HL-60 (cell line): ENCODE results near the gene TTC8.

Experiments used
- DNase-seq, 2 experiments: peaks; one replicate each; pipeline ENCODE4 v3.0.0-alpha.2; 2010 to 2020; ENCODE audit warnings: low read depth in 1 of 2, low spot score in 1 of 2
- H3K27ac ChIP-seq: fragments of 250-450 bp; sonication (Bioruptor Pico); replicated peaks from 2 replicates; pipeline ENCODE4 v1.5.1; 2020; ENCODE audit warnings: mild to moderate bottlenecking, moderate library complexity
- H3K27me3 ChIP-seq: fragments of 250-450 bp; sonication (Bioruptor Pico); 2 replicates; pipeline ENCODE4 v1.5.1; 2021; ENCODE audit warnings: mild to moderate bottlenecking, moderate library complexity; ENCODE audit not compliant: insufficient read depth, poor library complexity, severe bottlenecking
- H3K4me3 ChIP-seq: replicated peaks from 2 replicates; pipeline ENCODE4 v1.5.1; 2011; ENCODE audit warnings: mild to moderate bottlenecking, control low read depth, low read length; ENCODE audit not compliant: insufficient read depth
- GABPA ChIP-seq: IDR thresholded peaks from 2 replicates; pipeline ENCODE4 v1.6.1; 2012; ENCODE audit warnings: low read depth
- POLR2AphosphoS5 ChIP-seq: IDR thresholded peaks from 2 replicates; pipeline ENCODE4 v1.6.1; 2012; ENCODE audit warnings: low read depth
- SPI1 ChIP-seq: IDR thresholded peaks from 2 replicates; pipeline ENCODE4 v1.6.1; 2012; ENCODE audit warnings: low read depth, mild to moderate bottlenecking, borderline replicate concordance
- TF ChIP-seq, protein P1 (sequence below): IDR thresholded peaks from 2 replicates; pipeline ENCODE4 v1.6.1; 2012; ENCODE audit warnings: low read depth; ENCODE audit not compliant: insufficient replicate concordance
- TF ChIP-seq, protein P2 (sequence below): IDR thresholded peaks from one replicate; pipeline ENCODE4 v1.5.1; 2011; ENCODE audit warnings: low read length, control low read depth, inconsistent platforms; ENCODE audit not compliant: insufficient read depth

Gene TTC8

DNA sequence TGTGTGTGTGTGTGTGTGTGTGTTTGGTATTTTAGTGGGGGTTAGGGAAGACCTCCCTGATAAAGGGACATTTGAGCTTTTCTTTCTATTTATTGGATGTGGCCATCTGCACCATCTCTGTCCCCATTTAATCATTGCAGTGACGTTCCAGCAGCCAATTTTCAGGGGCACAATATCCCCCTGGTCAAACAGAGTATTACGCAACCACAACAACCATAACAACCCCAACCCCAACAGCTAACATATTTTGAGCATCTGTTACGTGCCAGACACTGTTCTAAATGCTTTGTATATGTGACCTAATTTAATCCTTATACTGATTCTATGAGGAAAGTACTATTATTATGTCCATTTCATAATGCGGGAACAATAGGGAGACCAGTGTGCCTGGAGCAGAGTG, 87.4 kb downstream of the TTC8 start:
- Histone ChIP-seq H3K27ac (no peak overlapping the region), H3K27me3 (no peaks in the 10 kb centered on the region), H3K4me3 (no peak overlapping the region)
- no peak for DNase-seq
- TF ChIP-seq GABPA: no peak
- TF ChIP-seq, protein P1, sequence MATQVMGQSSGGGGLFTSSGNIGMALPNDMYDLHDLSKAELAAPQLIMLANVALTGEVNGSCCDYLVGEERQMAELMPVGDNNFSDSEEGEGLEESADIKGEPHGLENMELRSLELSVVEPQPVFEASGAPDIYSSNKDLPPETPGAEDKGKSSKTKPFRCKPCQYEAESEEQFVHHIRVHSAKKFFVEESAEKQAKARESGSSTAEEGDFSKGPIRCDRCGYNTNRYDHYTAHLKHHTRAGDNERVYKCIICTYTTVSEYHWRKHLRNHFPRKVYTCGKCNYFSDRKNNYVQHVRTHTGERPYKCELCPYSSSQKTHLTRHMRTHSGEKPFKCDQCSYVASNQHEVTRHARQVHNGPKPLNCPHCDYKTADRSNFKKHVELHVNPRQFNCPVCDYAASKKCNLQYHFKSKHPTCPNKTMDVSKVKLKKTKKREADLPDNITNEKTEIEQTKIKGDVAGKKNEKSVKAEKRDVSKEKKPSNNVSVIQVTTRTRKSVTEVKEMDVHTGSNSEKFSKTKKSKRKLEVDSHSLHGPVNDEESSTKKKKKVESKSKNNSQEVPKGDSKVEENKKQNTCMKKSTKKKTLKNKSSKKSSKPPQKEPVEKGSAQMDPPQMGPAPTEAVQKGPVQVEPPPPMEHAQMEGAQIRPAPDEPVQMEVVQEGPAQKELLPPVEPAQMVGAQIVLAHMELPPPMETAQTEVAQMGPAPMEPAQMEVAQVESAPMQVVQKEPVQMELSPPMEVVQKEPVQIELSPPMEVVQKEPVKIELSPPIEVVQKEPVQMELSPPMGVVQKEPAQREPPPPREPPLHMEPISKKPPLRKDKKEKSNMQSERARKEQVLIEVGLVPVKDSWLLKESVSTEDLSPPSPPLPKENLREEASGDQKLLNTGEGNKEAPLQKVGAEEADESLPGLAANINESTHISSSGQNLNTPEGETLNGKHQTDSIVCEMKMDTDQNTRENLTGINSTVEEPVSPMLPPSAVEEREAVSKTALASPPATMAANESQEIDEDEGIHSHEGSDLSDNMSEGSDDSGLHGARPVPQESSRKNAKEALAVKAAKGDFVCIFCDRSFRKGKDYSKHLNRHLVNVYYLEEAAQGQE: no peak
- TF ChIP-seq, protein P2, sequence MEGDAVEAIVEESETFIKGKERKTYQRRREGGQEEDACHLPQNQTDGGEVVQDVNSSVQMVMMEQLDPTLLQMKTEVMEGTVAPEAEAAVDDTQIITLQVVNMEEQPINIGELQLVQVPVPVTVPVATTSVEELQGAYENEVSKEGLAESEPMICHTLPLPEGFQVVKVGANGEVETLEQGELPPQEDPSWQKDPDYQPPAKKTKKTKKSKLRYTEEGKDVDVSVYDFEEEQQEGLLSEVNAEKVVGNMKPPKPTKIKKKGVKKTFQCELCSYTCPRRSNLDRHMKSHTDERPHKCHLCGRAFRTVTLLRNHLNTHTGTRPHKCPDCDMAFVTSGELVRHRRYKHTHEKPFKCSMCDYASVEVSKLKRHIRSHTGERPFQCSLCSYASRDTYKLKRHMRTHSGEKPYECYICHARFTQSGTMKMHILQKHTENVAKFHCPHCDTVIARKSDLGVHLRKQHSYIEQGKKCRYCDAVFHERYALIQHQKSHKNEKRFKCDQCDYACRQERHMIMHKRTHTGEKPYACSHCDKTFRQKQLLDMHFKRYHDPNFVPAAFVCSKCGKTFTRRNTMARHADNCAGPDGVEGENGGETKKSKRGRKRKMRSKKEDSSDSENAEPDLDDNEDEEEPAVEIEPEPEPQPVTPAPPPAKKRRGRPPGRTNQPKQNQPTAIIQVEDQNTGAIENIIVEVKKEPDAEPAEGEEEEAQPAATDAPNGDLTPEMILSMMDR: no peak
- TF ChIP-seq POLR2AphosphoS5: no peak
- TF ChIP-seq SPI1: no peak

DNA sequence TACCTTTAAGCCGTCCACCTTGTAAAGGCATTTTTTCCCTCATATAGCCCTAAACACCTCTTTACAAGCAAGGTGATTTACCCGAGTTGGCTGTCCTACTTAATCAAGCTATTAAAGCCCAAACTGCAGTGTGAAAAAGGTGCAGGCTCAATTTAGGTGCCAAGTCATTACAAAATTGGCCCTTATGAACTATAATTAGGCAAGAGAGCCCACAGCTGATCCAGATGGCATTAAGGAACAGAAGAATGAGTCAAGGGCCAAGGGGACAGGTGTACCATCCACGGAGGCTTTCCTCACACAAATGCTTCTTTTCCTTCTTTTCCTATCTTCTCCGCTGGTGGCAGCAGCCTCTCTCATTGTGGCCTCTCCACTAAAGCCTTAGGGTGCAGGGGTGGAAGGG, 90.5 kb downstream of the TTC8 start:
- no peak overlapping the region for H3K27ac ChIP-seq
- H3K4me3 ChIP-seq: no peak overlapping the region
- no peak for DNase-seq
- TF ChIP-seq POLR2AphosphoS5 (no peak), GABPA (no peak), SPI1 (no peak)
- TF ChIP-seq, protein P1: no peak
- TF ChIP-seq, protein P2: no peak
- peaks cover 2% of the 10 kb centered on the region for H3K27me3 ChIP-seq

DNA sequence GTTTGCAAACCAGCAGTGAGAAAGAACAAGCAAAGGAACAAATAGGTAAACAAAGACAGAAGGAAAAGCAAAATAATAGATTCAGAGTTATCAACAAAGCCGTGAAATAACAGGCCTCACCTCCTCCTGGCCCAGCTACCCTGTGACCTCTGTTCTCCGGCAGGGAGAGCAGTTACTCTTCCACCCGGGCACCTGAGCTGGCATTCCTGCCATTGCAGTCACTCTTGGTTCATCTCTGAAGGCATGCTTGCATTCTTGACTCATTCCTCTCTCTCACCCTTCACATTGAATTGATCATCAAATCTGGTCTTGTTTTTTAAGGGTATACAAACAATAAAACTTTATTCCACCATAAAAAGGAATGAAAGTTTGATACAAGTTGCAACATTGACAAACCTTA, 95.1 kb downstream of the TTC8 start:
- Histone ChIP-seq H3K4me3 (no peak overlapping the region), H3K27me3 (peaks cover 2% of the 10 kb centered on the region), H3K27ac (no peak overlapping the region)
- no peak for DNase-seq
- no peak for TF ChIP-seq GABPA
- TF ChIP-seq SPI1: no peak
- TF ChIP-seq, protein P2: no peak
- TF ChIP-seq POLR2AphosphoS5: no peak
- TF ChIP-seq, protein P1: no peak
